Brain microvascular endothelial cell (primary cell): ENCODE results near the gene PLAAT2.
"Not testable (repeated sequence)": the region's sequence is repeated elsewhere in the genome, so short reads cannot be mapped to it uniquely, and the experiment has no call there.

ENCODE experiments used
- DNase-seq: peaks from one replicate; pipeline ENCODE4 v3.0.0-alpha.2; 2020
- H3K27ac ChIP-seq: fragments of 250-450 bp; sonication (Bioruptor Pico); 2 replicates; pipeline ENCODE4 v1.5.1; 2020; ENCODE audit warnings: mild to moderate bottlenecking, moderate library complexity
- H3K27me3 ChIP-seq: fragments of 250-450 bp; sonication (Bioruptor Pico); replicated peaks from 2 replicates; pipeline ENCODE4 v1.5.1; 2020; ENCODE audit warnings: mild to moderate bottlenecking
- H3K36me3 ChIP-seq: fragments of 250-450 bp; sonication (Bioruptor Pico); replicated peaks from 2 replicates; pipeline ENCODE4 v1.5.1; 2020; ENCODE audit warnings: mild to moderate bottlenecking
- H3K4me3 ChIP-seq: 2 replicates; pipeline ENCODE4 v1.5.1; 2011; ENCODE audit warnings: low read depth, mild to moderate bottlenecking, control low read depth, low read length, moderate library complexity
- in situ Hi-C: cut with HindIII; loops from 2 replicates; pipeline ENCODE4 v1.10.0; 2017; ENCODE audit warnings: low sequenced_read_pairs, low pct_ligation_motif_present
- TF ChIP-seq, protein P1 (sequence below): IDR thresholded peaks from 2 replicates; pipeline ENCODE4 v1.5.1; 2011; ENCODE audit warnings: low read depth, mild to moderate bottlenecking, moderate library complexity, low read length, control low read depth, inconsistent platforms; ENCODE audit errors: missing control alignments

The PLAAT2 gene

DNA sequence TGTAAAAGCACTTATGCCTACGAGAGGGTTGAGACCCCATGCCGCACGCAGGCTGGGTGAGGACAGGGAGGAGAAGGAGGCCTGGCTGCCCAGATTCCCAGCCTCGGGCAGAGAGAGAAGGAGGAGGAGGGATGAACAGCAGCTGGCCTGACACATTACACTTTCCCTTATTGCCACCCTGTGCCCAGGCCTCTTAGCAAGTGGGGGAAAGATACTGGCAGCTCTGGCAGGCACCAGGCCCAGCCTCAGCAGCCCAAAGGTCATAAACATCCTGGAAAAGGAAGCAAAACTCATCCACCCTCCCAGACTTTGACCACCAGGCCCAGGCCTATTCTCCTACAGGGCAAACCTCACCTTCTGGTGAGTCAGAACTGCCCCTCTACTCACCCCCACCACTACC, 46.4 kb upstream of the PLAAT2 start:
- H3K27me3 ChIP-seq: no peaks in the 10 kb centered on the region
- in situ Hi-C loops: no loop called here
- H3K27ac ChIP-seq: no peak overlapping the region
- TF ChIP-seq, protein P1, sequence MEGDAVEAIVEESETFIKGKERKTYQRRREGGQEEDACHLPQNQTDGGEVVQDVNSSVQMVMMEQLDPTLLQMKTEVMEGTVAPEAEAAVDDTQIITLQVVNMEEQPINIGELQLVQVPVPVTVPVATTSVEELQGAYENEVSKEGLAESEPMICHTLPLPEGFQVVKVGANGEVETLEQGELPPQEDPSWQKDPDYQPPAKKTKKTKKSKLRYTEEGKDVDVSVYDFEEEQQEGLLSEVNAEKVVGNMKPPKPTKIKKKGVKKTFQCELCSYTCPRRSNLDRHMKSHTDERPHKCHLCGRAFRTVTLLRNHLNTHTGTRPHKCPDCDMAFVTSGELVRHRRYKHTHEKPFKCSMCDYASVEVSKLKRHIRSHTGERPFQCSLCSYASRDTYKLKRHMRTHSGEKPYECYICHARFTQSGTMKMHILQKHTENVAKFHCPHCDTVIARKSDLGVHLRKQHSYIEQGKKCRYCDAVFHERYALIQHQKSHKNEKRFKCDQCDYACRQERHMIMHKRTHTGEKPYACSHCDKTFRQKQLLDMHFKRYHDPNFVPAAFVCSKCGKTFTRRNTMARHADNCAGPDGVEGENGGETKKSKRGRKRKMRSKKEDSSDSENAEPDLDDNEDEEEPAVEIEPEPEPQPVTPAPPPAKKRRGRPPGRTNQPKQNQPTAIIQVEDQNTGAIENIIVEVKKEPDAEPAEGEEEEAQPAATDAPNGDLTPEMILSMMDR: no peak
- H3K4me3 ChIP-seq: no peak overlapping the region
- DNase-seq: no peak
- H3K36me3 ChIP-seq: no peaks in the 10 kb centered on the region

GRCh38 chr11:63608353-63609345, 45.5 kb upstream of the PLAAT2 start:
- no peak overlapping the region for H3K4me3 ChIP-seq
- DNase-seq: peak; percentile 83
- in situ Hi-C loops: no loop called here

GRCh38 chr11:63603180-63603518, 40.0 kb upstream of the PLAAT2 start:
- no peaks in the 10 kb centered on the region for H3K27me3 ChIP-seq
- H3K27ac ChIP-seq: no peak overlapping the region
- in situ Hi-C loops: no loop called here
- TF ChIP-seq, protein P1: no peak
- peak; percentile 60 for DNase-seq
- H3K36me3 ChIP-seq: no peaks in the 10 kb centered on the region
- no peak overlapping the region for H3K4me3 ChIP-seq

More at GRCh38 chr11:63608353-63609345, 45.5 kb upstream of the PLAAT2 start:
- H3K36me3 ChIP-seq: no peaks in the 10 kb centered on the region
- TF ChIP-seq, protein P1: no peak
- H3K27me3 ChIP-seq: no peaks in the 10 kb centered on the region
- peak overlapping the region; percentile 81 for H3K27ac ChIP-seq

DNA sequence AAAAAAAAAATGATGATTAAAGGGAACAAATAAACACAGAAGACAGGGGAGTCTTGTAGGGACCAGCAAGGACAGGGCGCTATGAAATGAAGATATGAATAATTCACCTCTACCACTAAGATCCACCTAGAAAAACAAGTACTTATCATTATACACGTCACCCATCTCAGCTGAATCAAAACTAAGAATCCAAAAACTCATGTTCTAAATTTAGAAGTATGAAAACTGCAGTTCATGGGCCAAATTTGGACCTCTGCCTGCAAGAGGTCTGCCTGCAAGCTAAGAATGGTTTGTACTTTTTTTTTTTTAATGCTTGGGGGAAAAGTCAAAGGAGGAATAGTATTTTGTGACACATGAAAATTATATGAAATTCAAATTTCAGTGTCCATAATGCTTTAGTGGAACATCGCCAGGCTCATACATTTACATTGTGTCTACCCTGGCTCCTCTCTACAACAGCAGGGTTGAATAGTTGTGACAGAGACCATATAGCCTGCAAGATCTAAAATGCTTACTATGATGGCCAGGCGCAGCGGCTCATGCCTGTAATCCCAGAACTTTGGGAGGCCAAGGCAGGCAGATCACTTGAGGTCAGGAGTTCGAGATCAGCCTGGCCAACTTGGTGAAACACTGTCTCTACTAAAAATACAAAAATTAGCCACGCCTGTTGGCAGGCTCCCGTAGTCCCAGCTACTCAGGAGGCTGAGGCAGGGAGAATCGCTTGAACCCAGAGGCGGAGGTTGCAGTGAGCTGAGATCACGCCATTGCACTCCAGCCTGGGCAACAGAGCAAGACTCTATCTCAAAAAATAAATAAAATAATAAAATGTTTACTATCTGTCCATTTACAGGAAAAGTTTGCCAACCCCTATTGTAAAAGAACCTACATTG, 39.4 kb upstream of the PLAAT2 start:
- H3K36me3 ChIP-seq, H3K4me3 ChIP-seq, in situ Hi-C loops, H3K27me3 ChIP-seq: not testable (repeated sequence)
- peak overlapping the region; percentile 19 for H3K27ac ChIP-seq
- DNase-seq: peak; percentile 59

GRCh38 chr11:63599211-63600122, 36.3 kb upstream of the PLAAT2 start:
- TF ChIP-seq, protein P1: no peak
- peak; percentile 91 for DNase-seq
- no peaks in the 10 kb centered on the region for H3K36me3 ChIP-seq
- in situ Hi-C loops: no loop called here
- no peaks in the 10 kb centered on the region for H3K27me3 ChIP-seq
- no peak overlapping the region for H3K4me3 ChIP-seq
- no peak overlapping the region for H3K27ac ChIP-seq
